A673 (cell line): ENCODE measurements around the gene ORM2. TPM values are rescaled to one million over a fixed set of nuclear protein-coding genes. Genes with fewer than 3 reads are reported as not detected.
A peak's percentile ranks its signal among the peaks of the same experiment; 100 is the strongest.

ENCODE experiments used
- BruUV-seq: library from RNA; stranded (reverse); fragments of 400-500 nt; replicated peaks from 2 replicates; lab custom pipeline; 2021; lab: Mats Ljungman, UMichigan
- CTCF ChIA-PET: fragments of 300-600 bp; sonication (Branson Sonifier 250); formaldehyde crosslinking; loops from one replicate; lab custom pipeline; 2022; ENCODE audit warnings: antibody characterized with exemption; lab: Charles Lee
- POLR2A ChIA-PET: fragments of 300-600 bp; sonication (Branson Sonifier 250); formaldehyde crosslinking; loops from one replicate; lab custom pipeline; 2022; ENCODE audit warnings: antibody characterized with exemption; ENCODE audit not compliant: low non-redundant PET; lab: Charles Lee
- DNase-seq: peaks from one replicate; pipeline ENCODE4 v3.0.0-alpha.2; 2015; ENCODE audit warnings: low spot score
- H3K27ac ChIP-seq: fragments of 200-600 bp; sonication (generic); 2 replicates; pipeline ENCODE4 v1.5.1; 2016; ENCODE audit warnings: mixed run types, low read depth, mild to moderate bottlenecking, mixed read lengths, antibody characterized with exemption, low read length; ENCODE audit not compliant: poor library complexity, severe bottlenecking
- H3K27me3 ChIP-seq: fragments of 200-600 bp; sonication (generic); replicated peaks from 2 replicates; pipeline ENCODE4 v1.6.1; 2017; ENCODE audit warnings: mixed run types, low read depth, mild to moderate bottlenecking, mixed read lengths, antibody characterized with exemption, low read length; ENCODE audit not compliant: insufficient read depth, poor library complexity
- H3K36me3 ChIP-seq: fragments of 200-600 bp; sonication (generic); 2 replicates; pipeline ENCODE4 v1.6.1; 2016; ENCODE audit warnings: mixed run types, mild to moderate bottlenecking, mixed read lengths, antibody characterized with exemption, low read length; ENCODE audit not compliant: insufficient read depth, poor library complexity, severe bottlenecking
- H3K4me1 ChIP-seq: fragments of 200-600 bp; sonication (generic); 2 replicates; pipeline ENCODE4 v1.6.1; 2017; ENCODE audit warnings: mixed run types, mild to moderate bottlenecking, mixed read lengths, antibody characterized with exemption, low read length; ENCODE audit not compliant: insufficient read depth, poor library complexity, severe bottlenecking
- H3K4me3 ChIP-seq: fragments of 200-600 bp; sonication (generic); 2 replicates; pipeline ENCODE4 v1.5.1; 2016; ENCODE audit warnings: low read depth, mixed run types, mild to moderate bottlenecking, mixed read lengths, low read length; ENCODE audit not compliant: poor library complexity, severe bottlenecking
- H3K9me3 ChIP-seq: fragments of 200-600 bp; sonication (generic); 2 replicates; pipeline ENCODE4 v1.6.1; 2016; ENCODE audit warnings: mixed run types, low read depth, mild to moderate bottlenecking, mixed read lengths, antibody characterized with exemption, low read length; ENCODE audit not compliant: poor library complexity, severe bottlenecking
- CTCF ChIP-seq: fragments of 300-800, 200-600 bp; sonication (generic); conservative IDR thresholded peaks from 2 replicates; pipeline ENCODE4 v1.5.1; 2017; ENCODE audit warnings: low read depth, mild to moderate bottlenecking, antibody characterized with exemption, low read length, moderate library complexity, mixed read lengths
- EZH2 ChIP-seq: fragments of 200-600 bp; sonication (generic); IDR thresholded peaks from 2 replicates; pipeline ENCODE4 v1.6.1; 2017; ENCODE audit warnings: borderline replicate concordance, low read depth, mild to moderate bottlenecking, mixed read lengths, antibody characterized with exemption, low read length; ENCODE audit not compliant: poor library complexity, severe bottlenecking
- intact Hi-C: fragments of 100-400 bp; cut with micrococcal nuclease; formaldehyde crosslinking; loops from one replicate; pipeline ENCODE4 v1.10.0; 2022; ENCODE audit not compliant: unreplicated experiment
- total RNA-seq: library from RNA; stranded (reverse); gene quantifications from 2 replicates; pipeline ENCODE4 v1.2.3, GENCODE V29; 2021

ORM2 gene
- total RNA-seq, 1 experiment from 2014 or later = not detected

GRCh38 chr9:114290561-114290986, 39.1 kb upstream of the ORM2 start:
- POLR2A ChIA-PET = no interaction called here
- peaks cover 21% of the 10 kb centered on the region for H3K36me3 ChIP-seq
- no peaks in the 10 kb centered on the region for H3K27me3 ChIP-seq
- peaks cover 11% of the 10 kb centered on the region for H3K9me3 ChIP-seq
- CTCF ChIA-PET = interaction anchor here (0.6 to 2.1 kb wide), 9 partner anchors 14 to 208 kb away, joined by 3 to 26 read pairs (median 3); partner anchors contain the start of gene COL27A1
- H3K4me3 ChIP-seq = no peak overlapping the region
- no peak overlapping the region for H3K27ac ChIP-seq
- no peak for TF ChIP-seq EZH2
- intact Hi-C loops = loop anchor here (2.0 to 10.0 kb wide), 5 partner anchors 136 to 606 kb away; partner anchors contain the start of gene COL27A1
- DNase-seq = no peak
- no TSS peak for BruUV-seq
- H3K4me1 ChIP-seq = peaks cover 7% of the 10 kb centered on the region

GRCh38 chr9:114291064-114291474, 38.6 kb upstream of the ORM2 start:
- peak; percentile 76 for DNase-seq
- peak; percentile 94 for TF ChIP-seq CTCF
- TF ChIP-seq EZH2 = no peak
- H3K4me1 ChIP-seq = peaks cover 7% of the 10 kb centered on the region
- H3K27me3 ChIP-seq = no peaks in the 10 kb centered on the region
- CTCF ChIA-PET = interaction anchor here (0.6 to 2.1 kb wide), 10 partner anchors 14 to 209 kb away, joined by 3 to 26 read pairs (median 3); partner anchors contain the start of gene COL27A1
- no peak overlapping the region for H3K4me3 ChIP-seq
- no TSS peak for BruUV-seq
- POLR2A ChIA-PET = no interaction called here
- peaks cover 16% of the 10 kb centered on the region for H3K9me3 ChIP-seq
- intact Hi-C loops = loop anchor here (1.0 to 10.0 kb wide), 6 partner anchors 136 to 606 kb away; partner anchors contain the start of gene COL27A1
- peaks cover 26% of the 10 kb centered on the region for H3K36me3 ChIP-seq
- H3K27ac ChIP-seq = no peak overlapping the region

GRCh38 chr9:114291886-114292590, 37.6 kb upstream of the ORM2 start:
- Histone ChIP-seq H3K27me3 (no peaks in the 10 kb centered on the region), H3K36me3 (peaks cover 32% of the 10 kb centered on the region), H3K27ac (no peak overlapping the region), H3K9me3 (peaks cover 17% of the 10 kb centered on the region), H3K4me1 (peaks cover 6% of the 10 kb centered on the region), H3K4me3 (no peak overlapping the region)
- TF ChIP-seq CTCF (no peak), EZH2 (no peak)
- ChIA-PET POLR2A (no interaction called here), CTCF (interaction anchor here (0.6 to 2.1 kb wide), 5 partner anchors 23 to 210 kb away, joined by 3 to 26 read pairs (median 4); no protein-coding TSS in a partner anchor)
- no TSS peak for BruUV-seq
- intact Hi-C loops = loop anchor here (1.0 to 10.0 kb wide), 6 partner anchors 137 to 607 kb away; partner anchors contain the start of gene COL27A1
- DNase-seq = no peak
